Left ventricle myocardium inferior (tissue), 1 donor: ENCODE data around the gene TAF13. TPM values are rescaled to one million over a fixed set of nuclear protein-coding genes. Genes with fewer than 3 reads are reported as not detected.

Source experiments
- DNase-seq: peaks from one replicate; pipeline ENCODE4 v3.0.0-alpha.2; 2020
- H3K27ac ChIP-seq: fragments of 200-600 bp; replicated peaks from 2 replicates; pipeline ENCODE4 v1.8.0; 2021
- H3K27me3 ChIP-seq: fragments of 200-600 bp; 2 replicates; pipeline ENCODE4 v1.8.0; 2021; ENCODE audit warnings: low read depth
- H3K36me3 ChIP-seq: fragments of 200-600 bp; 2 replicates; pipeline ENCODE4 v1.8.0; 2021
- H3K4me1 ChIP-seq: fragments of 200-600 bp; 2 replicates; pipeline ENCODE4 v1.8.0; 2021
- H3K4me3 ChIP-seq: fragments of 200-600 bp; 2 replicates; pipeline ENCODE4 v1.8.0; 2021; ENCODE audit warnings: mild to moderate bottlenecking, moderate library complexity
- H3K9me3 ChIP-seq: fragments of 200-600 bp; replicated peaks from 2 replicates; pipeline ENCODE4 v1.8.0; 2021
- CTCF ChIP-seq: fragments of 200-600 bp; IDR thresholded peaks from 2 replicates; pipeline ENCODE4 v1.8.0; 2021; ENCODE audit warnings: antibody characterized with exemption, mild to moderate bottlenecking, borderline replicate concordance
- intact Hi-C: fragments of 100-400 bp; cut with micrococcal nuclease; formaldehyde crosslinking; loops from one replicate; pipeline ENCODE4 v1.11.0; 2022
- total RNA-seq: library from RNA; stranded (reverse); fragmentation: NEBNext Ultra II Directional; extraction: Animal tissue kit (Norgen Biotek cat#: 25700); gene quantifications from one replicate; pipeline ENCODE4 v1.2.1, GENCODE V29; 2021
- donor health status: DM: no; HTN: yes; CAD: no; lungs with severe emphysema.

The TAF13 gene
- total RNA-seq, 1 donor from 2014 or later, result 71.6 TPM

GRCh38 chr1:109091078-109091838, 15.5 kb upstream of the TAF13 start:
- no peak for TF ChIP-seq CTCF
- peaks cover 68% of the 10 kb centered on the region for H3K4me1 ChIP-seq
- H3K27ac ChIP-seq, result peak overlapping the region; percentile 98
- DNase-seq, result no peak
- intact Hi-C loops, result no loop called here
- H3K9me3 ChIP-seq, result no peaks in the 10 kb centered on the region
- H3K36me3 ChIP-seq, result peaks cover 21% of the 10 kb centered on the region
- H3K4me3 ChIP-seq, result peak overlapping the region; percentile 83
- H3K27me3 ChIP-seq, result no peaks in the 10 kb centered on the region

GRCh38 chr1:109090196-109091077, 14.6 kb upstream of the TAF13 start, which contains the start of gene TMEM167B:
Gene TMEM167B (plus strand): TSS chr1:109090764. CDS start chr1:109090873, 109 bp downstream.
- no peak for TF ChIP-seq CTCF
- DNase-seq, result peak; percentile 92
- intact Hi-C loops, result no loop called here
- Histone ChIP-seq H3K4me1 (peaks cover 59% of the 10 kb centered on the region), H3K4me3 (peak within 1 kb of the TSS; percentile 83), H3K27ac (peak within 1 kb of the TSS; percentile 98), H3K36me3 (peaks cover 21% of the 10 kb centered on the region), H3K27me3 (no peaks in the 10 kb centered on the region), H3K9me3 (no peaks in the 10 kb centered on the region)

- TF ChIP-seq CTCF, result peak; percentile 69
- Histone ChIP-seq H3K4me3 (peak overlapping the region; percentile 83), H3K27ac (peak overlapping the region; percentile 98), H3K4me1 (peaks cover 49% of the 10 kb centered on the region), H3K27me3 (no peaks in the 10 kb centered on the region), H3K36me3 (peaks cover 17% of the 10 kb centered on the region), H3K9me3 (no peaks in the 10 kb centered on the region)
- intact Hi-C loops, result no loop called here
- peak; percentile 58 for DNase-seq
These were observed 13.6 kb upstream of the TAF13 start for GRCh38 chr1:109089242-109090015.

DNA sequence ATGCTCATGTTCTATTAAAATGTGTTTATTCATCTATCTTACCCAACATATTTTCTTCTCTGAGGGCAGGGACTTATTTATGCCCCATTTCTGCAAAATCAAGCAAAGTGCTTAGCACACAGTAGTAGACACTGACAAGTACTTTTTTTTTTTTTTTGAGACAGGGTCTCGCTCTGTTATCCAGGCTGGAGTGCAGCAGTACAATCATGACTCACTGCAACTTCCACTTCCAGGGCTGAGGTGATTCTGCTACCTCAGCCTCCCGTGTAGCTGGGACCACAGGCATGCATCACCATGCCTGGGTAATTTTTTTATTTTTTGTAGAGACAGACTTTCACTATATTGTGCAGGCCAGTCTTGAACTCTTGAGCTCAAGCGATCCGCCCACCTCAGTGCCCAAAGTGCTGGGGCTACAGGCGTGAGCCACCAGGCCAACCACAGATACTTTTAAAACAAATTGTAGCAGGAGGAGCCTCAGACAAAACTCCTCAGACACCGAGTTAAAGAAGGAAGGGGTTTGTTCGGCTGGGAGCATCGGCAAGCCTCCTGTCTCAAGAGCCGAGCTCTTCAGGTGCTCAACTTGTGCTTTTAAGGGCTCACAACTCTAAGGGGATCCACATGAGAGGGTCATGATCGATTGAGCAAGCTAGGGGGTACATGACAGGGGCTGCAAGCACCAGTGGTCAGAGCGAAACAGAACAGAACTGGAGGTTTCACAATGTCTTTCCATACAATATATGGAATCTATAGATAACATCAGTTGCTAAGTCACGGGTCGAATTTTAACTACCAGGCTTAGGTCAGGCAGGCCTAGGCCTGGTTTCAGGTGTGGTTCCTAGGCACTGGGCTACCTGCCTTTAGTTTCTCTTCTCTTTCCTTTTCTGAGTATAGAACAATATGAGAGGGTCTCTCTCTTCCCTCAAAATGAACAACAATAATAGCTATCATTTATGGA, 9.0 kb upstream of the TAF13 start:
- Histone ChIP-seq H3K4me1 (peaks cover 14% of the 10 kb centered on the region), H3K4me3 (no peak overlapping the region), H3K27me3 (no peaks in the 10 kb centered on the region), H3K9me3 (no peaks in the 10 kb centered on the region), H3K27ac (no peak overlapping the region), H3K36me3 (no peaks in the 10 kb centered on the region)
- no peak for TF ChIP-seq CTCF
- no peak for DNase-seq
- intact Hi-C loops, result no loop called here
